Psoas muscle (tissue), 8 donors: ENCODE data around the gene CRHR2. TPM values are rescaled to one million over a fixed set of nuclear protein-coding genes. Genes with fewer than 3 reads are reported as not detected.

ENCODE experiments used
- ATAC-seq, 4 donors: fragments of 200-7000 bp; cut with Tn5 transposase; one replicate each; pipeline ENCODE4 v1.9.1; 2020; ENCODE audit warnings: moderate library complexity in 3 of 4, mild to moderate bottlenecking in 2 of 4
- DNase-seq, 2 donors: peaks; one replicate each; pipeline ENCODE4 v3.0.0-alpha.2; 2020
- H3K27ac ChIP-seq: fragments of 200-600 bp; one replicate; pipeline ENCODE4 v1.8.0; 2022
- H3K27me3 ChIP-seq, 3 donors: fragments of 200-600 bp in 1 of 3; one replicate each; pipeline versions ENCODE4 v1.6.1 to v1.8.0; 2013 to 2022; ENCODE audit warnings: low read length in 2 of 3, mild to moderate bottlenecking in 2 of 3, moderate library complexity in 1 of 3; ENCODE audit not compliant: insufficient read depth in 3 of 3
- H3K36me3 ChIP-seq, 2 donors: fragments of 200-600 bp in 1 of 2; one replicate each; pipeline versions ENCODE4 v1.6.1 to v1.8.0; 2013 to 2022; ENCODE audit warnings: low read depth in 1 of 2, mild to moderate bottlenecking in 1 of 2, moderate library complexity in 1 of 2; ENCODE audit not compliant: insufficient read depth in 1 of 2
- H3K4me1 ChIP-seq: fragments of 200-600 bp; one replicate; pipeline ENCODE4 v1.8.0; 2022
- H3K4me3 ChIP-seq: fragments of 200-600 bp; one replicate; pipeline ENCODE4 v1.8.0; 2022; ENCODE audit warnings: mild to moderate bottlenecking
- H3K9me3 ChIP-seq: fragments of 200-600 bp; one replicate; pipeline ENCODE4 v1.8.0; 2022
- CTCF ChIP-seq: fragments of 200-600 bp; IDR thresholded peaks from one replicate; pipeline ENCODE4 v1.8.0; 2022; ENCODE audit warnings: antibody characterized with exemption
- WGBS, 3 donors: extraction: QIAGEN DNeasy Blood & Tissue Kit; methylation state at CpG; one replicate each; pipeline versions ENCODE4 v1.1.6 to v1.1.7; 2013; 5-methylcytosine and 5-hydroxymethylcytosine counted together
- intact Hi-C, 2 donors: fragments of 100-400 bp; cut with DNase I; formaldehyde crosslinking; loops; one replicate each; pipeline versions ENCODE4 v1.11.0 to v1.14.2; 2022
- polyA plus RNA-seq, 3 donors: library from polyadenylated mRNA; stranded (reverse); fragments of 200-250 nt; gene quantifications; one replicate each; pipeline ENCODE4 v1.2.3, GENCODE V29; 2013
- total RNA-seq, 4 donors: library from RNA; stranded (reverse); fragmentation: NEBNext Ultra II Directional in 2 of 4; extraction: Animal tissue kit (Norgen Biotek cat#: 25700) in 2 of 4; gene quantifications; one replicate each; pipeline versions ENCODE4 v1.2.1 to v1.2.4, GENCODE V29; 2021 to 2023
- donor health status: healthy with polysubstance abuse.
- donor health status: DM: no; HTN: no; CAD: no; lungs with moderate emphysema.
- donor health status: Bipolar disorder and iron deficiency.
- donor health status: healthy.
- donor health status: DM: yes; HTN: yes; CAD: no.
- donor health status: DM: no; HTN: no; CAD: no.
- donor health status: DM: no; HTN: no; CAD: no.
- donor health status: DM: yes; HTN: yes; CAD: no.

Gene CRHR2
- total and polyA plus RNA-seq, 7 donors = 0.09 to 1.3 (median 0.34) TPM

GRCh38 chr7:30604901-30605300, 77.4 kb downstream of the CRHR2 start:
- Histone ChIP-seq H3K4me1 (no peaks in the 10 kb centered on the region), H3K4me3 (no peak overlapping the region), H3K27ac (no peak overlapping the region), H3K36me3 (peaks cover 11 to 100% of the 10 kb centered on the region in 2 donors), H3K9me3 (no peaks in the 10 kb centered on the region), H3K27me3 (no peaks in the 10 kb centered on the region)
- DNase-seq (no peak), ATAC-seq (no peak)
- intact Hi-C loops = no loop called here
- WGBS, 3 donors = 74 to 81% (median 79%) methylated on average over 3 of the region's 3 CpGs
- no peak for TF ChIP-seq CTCF

Other genes with a start within 250 kb of the CRHR2 start
- 1 to 10 TPM; 2.5 to 4.1 (median 2.9) TPM for gene NOD1, start 203.7 kb downstream of the CRHR2 start, total RNA-seq
- 1 to 10 TPM; 1.7 to 3.3 (median 2.0) TPM for gene NOD1, start 203.7 kb downstream of the CRHR2 start, polyA plus RNA-seq
- 10 to 100 TPM; 16.2 to 20.6 (median 17.0) TPM for gene GGCT, start 177.6 kb downstream of the CRHR2 start, total RNA-seq
- gene GGCT, start 177.6 kb downstream of the CRHR2 start, polyA plus RNA-seq = 10 to 100 TPM; 30.8 to 55.7 (median 31.8) TPM
- gene GARS1, start 87.6 kb downstream of the CRHR2 start, total RNA-seq = 10 to 100 TPM; 44.5 to 80.3 (median 59.1) TPM
- 100 to 1,000 TPM in 1 of 3 donors, 10 to 100 TPM in 2; 48.9 to 146 (median 71.6) TPM for gene GARS1, start 87.6 kb downstream of the CRHR2 start, polyA plus RNA-seq
- gene INMT, start 69.7 kb upstream of the CRHR2 start, total RNA-seq = 10 to 100 TPM in 2 of 4 donors, 1 to 10 TPM in 2; 2.3 to 32.0 (median 9.0) TPM
- gene INMT, start 69.7 kb upstream of the CRHR2 start, polyA plus RNA-seq = 1 to 10 TPM; 2.4 to 4.6 (median 2.4) TPM
- 1 to 10 TPM; 1.3 to 3.5 (median 2.0) TPM for gene MINDY4, start 89.0 kb upstream of the CRHR2 start, total RNA-seq
- gene MINDY4, start 89.0 kb upstream of the CRHR2 start, polyA plus RNA-seq = 1 to 10 TPM in 2 of 3 donors, under 1 TPM in 1; 0.86 to 3.3 (median 1.1) TPM
- 100 to 1,000 TPM in 2 of 4 donors, 10 to 100 TPM in 2; 76.1 to 229 (median 110) TPM for gene AQP1, start 229.4 kb upstream of the CRHR2 start, total RNA-seq
- gene AQP1, start 229.4 kb upstream of the CRHR2 start, polyA plus RNA-seq = 100 to 1,000 TPM in 1 of 3 donors, 10 to 100 TPM in 2; 75.0 to 130 (median 97.8) TPM